Measurements from ENCODE around the gene GPR3. TPM values are rescaled to one million over a fixed set of nuclear protein-coding genes. Genes with fewer than 3 reads are reported as not detected.

GPR3 gene
- total and polyA plus RNA-seq, 2 of the 13 experiments (the other 11 are each of a cell fraction or from before 2014, with no cell fraction given): 1.00 to 2.6 TPM

DNA sequence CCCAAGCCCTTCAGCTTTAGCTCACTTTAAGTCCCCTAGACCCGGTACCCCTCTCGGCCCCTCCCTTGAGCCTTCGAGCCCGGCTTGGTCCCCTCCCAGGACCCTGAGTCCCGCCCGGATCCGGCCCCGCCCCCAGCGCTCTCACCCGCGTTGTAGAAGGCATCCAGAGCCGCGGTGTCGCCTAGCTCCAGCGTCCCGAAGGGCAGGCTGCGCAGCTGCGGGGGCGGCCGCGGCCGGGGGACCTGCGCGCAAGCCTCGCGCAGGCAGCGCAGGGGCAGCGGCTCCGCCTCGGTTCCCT is 26.4 kb upstream of the GPR3 start (continued):
- TF ChIP-seq MIXL1 (CRISPR knock-in tag; IDR thresholded peaks at IDR 0.05) (no peak), ZNF800 (CRISPR knock-in tag; IDR thresholded peaks at IDR 0.05) (no peak), SAP130 (CRISPR knock-in tag; IDR thresholded peaks at IDR 0.05; ENCODE audit: low read depth) (peak; percentile 5; the same call in 1 of the 2 replicates), BHLHE40 (IDR thresholded peaks at IDR 0.05; ENCODE audit: low read length) (0 out of 2 replicates have a peak, but pooled peaks have one; percentile 10), ZNF17 (CRISPR knock-in tag; IDR thresholded peaks at IDR 0.05) (no peak), FOXC1 (CRISPR knock-in tag; IDR thresholded peaks at IDR 0.05; ENCODE audit: borderline replicate concordance) (no peak), ZKSCAN8 (CRISPR knock-in tag; IDR thresholded peaks at IDR 0.05; ENCODE audit: borderline replicate concordance) (no peak), MXI1 (IDR thresholded peaks at IDR 0.05; ENCODE audit: borderline replicate concordance, low read depth, low read length) (peak; percentile 49; the same call in 1 of the 3 replicates), ZNF879 (CRISPR knock-in tag; IDR thresholded peaks at IDR 0.05) (no peak), ZNF639 (CRISPR knock-in tag; conservative IDR thresholded peaks at IDR 0.05) (0 out of 2 replicates have a peak, but pooled peaks have one; percentile 30), PREB (CRISPR knock-in tag; IDR thresholded peaks at IDR 0.05) (no peak), RBFOX2 (IDR thresholded peaks at IDR 0.05; ENCODE audit: low read depth, low read length) (peak; percentile 17; the same call in 1 of the 2 replicates), ZFP37 (CRISPR knock-in tag; IDR thresholded peaks at IDR 0.05; ENCODE audit: borderline replicate concordance) (no peak), ZFY (CRISPR knock-in tag; IDR thresholded peaks at IDR 0.05) (peak; percentile 40; the same call in 1 of the 2 replicates), RFX5 (IDR thresholded peaks at IDR 0.05; ENCODE audit: low read depth, low read length) (peak; percentile 65), ETV6 (CRISPR knock-in tag; conservative IDR thresholded peaks at IDR 0.05) (no peak), SIN3A (IDR thresholded peaks at IDR 0.05; ENCODE audit: borderline replicate concordance, low read depth, low read length) (peak; percentile 14; the same call in 1 of the 2 replicates)
